8988T (cell line): ENCODE data around the gene MAP7D3.
"Not testable (repeated sequence)": the region's sequence is repeated elsewhere in the genome, so short reads cannot be mapped to it uniquely, and the experiment has no call there.

Experiments
- DNase-seq: peaks from one replicate; pipeline ENCODE4 v3.0.0; 2011

The MAP7D3 gene

GRCh38 chrX:136170139-136170800, 80.9 kb downstream of the MAP7D3 start:
- DNase-seq: no peak

DNA sequence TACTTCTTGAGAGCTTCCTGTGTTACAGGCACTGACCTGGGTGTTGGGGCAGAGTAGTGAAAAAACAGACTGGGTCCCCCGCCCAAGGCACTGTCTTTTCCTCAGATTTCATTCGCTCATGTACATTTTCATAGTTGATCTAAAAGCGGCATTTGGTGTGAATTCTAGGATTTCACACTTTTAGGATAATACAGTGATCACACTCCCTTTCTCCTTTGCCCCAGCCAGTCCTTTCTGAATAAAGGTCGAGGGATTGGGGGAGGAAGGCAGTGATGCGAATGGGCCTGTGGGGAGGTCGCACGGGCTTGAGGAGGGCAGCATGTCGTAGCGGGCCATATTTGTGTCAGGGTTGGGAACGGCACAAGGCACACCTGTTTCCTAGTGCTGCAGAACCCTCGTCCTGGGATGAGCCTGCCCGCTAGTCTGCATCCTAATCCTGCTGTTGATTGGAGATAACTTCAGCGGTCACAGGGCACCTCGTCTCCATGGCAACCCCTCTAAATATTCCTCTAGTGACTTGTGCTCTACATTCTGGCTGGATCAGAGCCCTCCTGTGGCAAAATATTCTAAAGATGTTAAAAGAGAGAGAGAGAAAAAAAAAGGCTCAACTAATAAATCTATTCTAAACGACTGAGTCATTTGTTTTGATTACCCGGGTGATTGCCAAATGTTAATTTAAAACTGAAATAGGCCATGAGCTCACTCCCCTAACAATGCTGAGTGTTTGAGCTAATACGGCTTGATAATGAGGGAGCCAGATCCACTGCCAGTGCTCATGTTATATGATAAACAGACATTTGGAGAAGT, 82.1 kb downstream of the MAP7D3 start:
- no peak for DNase-seq

DNA sequence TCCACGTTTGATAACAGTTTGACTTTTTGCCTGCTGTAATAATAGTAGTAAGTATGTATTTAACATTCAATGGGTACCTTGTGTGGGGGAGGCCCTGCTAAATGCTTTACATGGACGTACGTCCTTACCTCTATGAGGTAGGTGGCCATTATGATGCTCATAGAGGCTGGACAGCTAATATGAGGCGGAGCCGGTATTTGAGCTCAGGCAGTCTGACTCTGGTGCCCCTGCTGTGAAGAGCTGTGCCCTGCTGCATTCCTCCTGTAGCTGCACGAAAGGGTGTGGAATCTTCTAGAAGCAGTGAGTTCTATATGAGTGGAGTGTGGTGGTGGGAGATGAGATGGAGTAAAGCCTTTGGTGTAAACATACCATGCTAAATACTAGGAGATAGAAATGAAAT, 83.2 kb downstream of the MAP7D3 start:
- not testable (repeated sequence) for DNase-seq

DNA sequence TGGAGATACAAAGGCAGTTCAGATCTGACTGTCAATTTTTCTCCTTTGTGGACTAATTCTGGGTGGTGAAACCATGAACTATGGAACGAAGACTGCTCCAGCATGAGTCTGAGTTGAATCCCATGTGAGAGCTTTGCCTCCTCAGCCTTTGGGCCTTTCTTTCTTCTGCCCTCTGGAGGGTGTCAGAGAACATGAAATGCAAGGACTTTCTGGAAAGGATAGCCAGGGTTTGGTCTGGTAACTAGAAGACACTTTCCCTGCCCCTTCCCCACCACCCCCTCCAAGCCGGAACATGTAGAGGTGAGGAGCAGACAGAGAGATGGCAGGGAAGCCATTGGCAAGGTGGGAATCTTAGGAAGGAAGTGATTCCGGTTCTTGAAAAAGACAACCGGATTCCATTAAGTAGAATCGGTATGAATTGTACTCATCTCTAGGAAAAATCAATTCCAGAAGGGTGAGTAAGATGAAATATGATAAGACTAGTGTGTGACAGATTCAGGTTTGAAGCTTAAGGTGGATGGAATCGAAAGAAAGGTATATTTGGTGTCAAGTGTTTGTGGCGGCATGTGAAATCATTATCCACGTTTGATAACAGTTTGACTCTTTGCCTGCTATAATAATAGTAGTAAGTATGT, 84.9 kb downstream of the MAP7D3 start:
- DNase-seq: no peak

DNA sequence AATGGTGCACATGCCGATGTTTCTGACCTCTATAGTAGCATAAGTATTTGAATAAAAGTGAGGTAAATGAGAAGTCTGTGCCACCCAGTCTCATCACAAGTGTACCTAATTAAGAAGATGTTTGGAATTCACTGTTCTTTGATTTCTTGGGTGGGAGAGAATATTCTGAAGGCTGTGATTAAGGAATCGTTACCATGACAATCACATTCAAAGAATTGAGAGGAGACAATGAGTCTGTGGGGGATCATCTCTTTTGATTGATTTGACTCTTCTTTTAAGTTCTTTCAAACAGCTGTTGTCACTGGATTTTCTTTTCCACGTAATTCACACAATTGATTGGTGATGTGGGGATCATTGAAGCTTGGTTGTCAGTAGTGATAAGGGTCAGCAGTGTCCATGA, 85.8 kb downstream of the MAP7D3 start:
- no peak for DNase-seq

GRCh38 chrX:136163689-136164088, 87.5 kb downstream of the MAP7D3 start:
- no peak for DNase-seq
